Pancreas (tissue), 10 donors: ENCODE results near the gene SLN. TPM values are rescaled to one million over a fixed set of nuclear protein-coding genes. Genes with fewer than 3 reads are reported as not detected.
"Not testable (repeated sequence)": the region's sequence is repeated elsewhere in the genome, so short reads cannot be mapped to it uniquely, and the experiment has no call there.

Experiments
- ATAC-seq, 4 donors: fragments of 200-7000 bp; cut with Tn5 transposase; one replicate each; pipeline versions ENCODE4 v1.8.0 to v1.9.1; 2020; ENCODE audit warnings: mild to moderate bottlenecking in 4 of 4, moderate library complexity in 4 of 4
- DNase-seq, 6 donors: peaks; one replicate each; pipeline ENCODE4 v3.0.0-alpha.2; 2020
- FAIRE-seq: peaks from 2 replicates; lab custom pipeline; 2012; peaks lifted over from hg19 to GRCh38; lab: Jason Lieb, UNC
- H3K27ac ChIP-seq, 4 donors: fragments of 200-600 bp; sonication (generic); 1 replicate in 3 of 4; 2 replicates in 1 of 4; pipeline versions ENCODE4 v1.5.0 to v1.8.0; 2020
- H3K27me3 ChIP-seq, 4 donors: fragments of 200-600 bp; one replicate each; pipeline ENCODE4 v1.8.0; 2021
- H3K36me3 ChIP-seq, 3 donors: fragments of 200-600 bp; sonication (generic) in 1 of 3; one replicate each; pipeline versions ENCODE4 v1.5.0 to v1.8.0; 2020 to 2021
- H3K4me1 ChIP-seq, 3 donors: fragments of 200-600 bp; one replicate each; pipeline ENCODE4 v1.8.0; 2021
- H3K4me3 ChIP-seq, 4 donors: fragments of 200-600 bp; sonication (generic) in 2 of 4; one replicate each; pipeline versions ENCODE4 v1.5.0 to v1.8.0; 2020 to 2021
- H3K9me3 ChIP-seq, 4 donors: fragments of 200-600 bp; one replicate each; pipeline ENCODE4 v1.8.0; 2021
- CTCF ChIP-seq, 4 donors: fragments of 200-600 bp; sonication (generic) in 3 of 4; IDR thresholded peaks; one replicate each; pipeline versions ENCODE4 v1.5.0 to v1.8.0; 2021; ENCODE audit warnings: antibody characterized with exemption in 4 of 4
- WGBS, 2 donors: extraction: QIAGEN DNeasy Blood & Tissue Kit; methylation state at CpG; one replicate each; pipeline ENCODE4 v1.1.7; 2013; 5-methylcytosine and 5-hydroxymethylcytosine counted together
- intact Hi-C, 3 donors: fragments of 100-400 bp; cut with DNase I; formaldehyde crosslinking; loops; one replicate each; pipeline versions ENCODE4 v1.11.1 to v1.14.2; 2022
- polyA plus RNA-seq, 2 donors: library from polyadenylated mRNA; stranded (reverse); fragments of 200-250 nt; gene quantifications; one replicate each; pipeline ENCODE4 v1.2.3, GENCODE V29; 2013
- total RNA-seq, 6 donors: library from RNA; stranded (reverse); fragmentation: NEBNext Ultra II Directional in 4 of 6; extraction: Animal tissue kit (Norgen Biotek cat#: 25700) in 4 of 6; gene quantifications; one replicate each; pipeline versions ENCODE4 v1.2.1 to v1.2.4, GENCODE V29; 2021 to 2023
- donor health status: healthy with polysubstance abuse.
- donor health status: DM: no; HTN: no; CAD: no; lungs with moderate emphysema.
- donor health status: DM: no; HTN: no; CAD: no.
- donor health status: control.
- donor health status: control.
- donor health status: Bipolar disorder and iron deficiency.
- donor health status: DM: yes; HTN: yes; CAD: no.
- donor health status: DM: no; HTN: no; CAD: no.
- donor health status: DM: no; HTN: no; CAD: no.
- donor health status: DM: yes; HTN: yes; CAD: no.

Gene SLN
- not detected for total RNA-seq
- polyA plus RNA-seq, result under 1 TPM in 1 of 2 donors, not detected in 1; 0.19 TPM

DNA sequence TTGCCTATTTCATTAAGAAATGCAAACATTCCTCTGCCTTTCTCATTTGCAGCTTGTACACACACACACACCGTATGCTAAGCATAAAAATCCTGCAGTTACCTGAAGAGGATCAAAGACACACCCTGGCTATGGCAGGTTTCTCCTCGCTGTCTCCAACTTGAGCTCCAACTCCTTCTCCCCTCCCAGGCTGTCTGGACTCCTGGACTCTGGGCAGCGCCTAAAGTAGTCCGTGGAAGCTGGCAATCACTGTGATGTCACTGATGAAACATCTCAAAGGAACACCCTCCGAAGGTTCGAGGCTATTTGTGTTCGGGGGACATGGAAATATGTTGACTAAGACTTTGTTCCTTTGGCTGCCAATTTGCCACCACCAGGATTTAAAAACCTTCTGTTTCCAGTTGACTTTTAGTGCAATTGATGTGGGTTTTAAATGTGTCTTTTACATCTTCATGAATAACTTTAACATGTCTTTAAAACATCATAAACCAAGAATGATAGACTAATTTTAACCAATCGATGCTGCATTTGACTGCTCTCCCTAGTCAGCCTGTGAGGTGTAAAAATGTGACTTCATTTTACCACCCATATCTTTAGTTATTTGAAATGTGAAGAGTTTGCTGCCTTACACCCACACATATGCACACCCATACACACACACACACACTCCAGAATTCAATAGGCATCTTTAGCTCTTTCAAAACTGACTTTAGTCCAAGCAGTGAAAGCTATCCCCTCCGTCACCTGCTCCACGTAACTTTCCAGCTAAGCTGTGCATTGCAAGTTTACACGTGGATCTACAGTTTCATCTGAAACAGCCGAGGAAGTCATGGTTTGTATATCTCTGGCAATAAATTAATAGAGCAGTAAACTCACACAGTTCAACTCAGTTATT is at the start of gene SLN:
Gene SLN (minus strand): TSS at position 196 of the 895 bp plus-strand sequence.
- DNase-seq, result no peak
- FAIRE-seq, result no peak
- H3K4me1 ChIP-seq, result no peaks in the 10 kb centered on the region

GRCh38 chr11:107758719-107759355 is 47.0 kb upstream of the SLN start:
- H3K27me3 ChIP-seq, FAIRE-seq, H3K4me1 ChIP-seq, intact Hi-C loops, H3K4me3 ChIP-seq, H3K27ac ChIP-seq, DNase-seq, H3K36me3 ChIP-seq, H3K9me3 ChIP-seq, ATAC-seq: not testable (repeated sequence)
- WGBS, 2 donors, result 77 to 84% methylated on average over 7 of the region's 7 CpGs

More for the DNA sequence above, at the start of gene SLN:
- WGBS, 2 donors, result 49 to 52% methylated on average over 12 of the region's 12 CpGs
- no peaks in the 10 kb centered on the region for H3K36me3 ChIP-seq
- intact Hi-C loops, result no loop called here
- H3K27ac ChIP-seq, result no peak within 1 kb of the TSS
- no peaks in the 10 kb centered on the region for H3K27me3 ChIP-seq
- TF ChIP-seq CTCF (IDR thresholded peaks at IDR 0.05), result no peak
- no peak for ATAC-seq
- no peaks in the 10 kb centered on the region for H3K9me3 ChIP-seq
- H3K4me3 ChIP-seq, result no peak within 1 kb of the TSS

GRCh38 chr11:107757661-107758060 is 45.8 kb upstream of the SLN start:
- Histone ChIP-seq H3K27me3 (no peaks in the 10 kb centered on the region), H3K9me3 (no peaks in the 10 kb centered on the region), H3K27ac (no peak overlapping the region), H3K4me1 (no peaks in the 10 kb centered on the region), H3K36me3 (no peaks in the 10 kb centered on the region), H3K4me3 (no peak overlapping the region)
- FAIRE-seq (no peak), ATAC-seq (no peak), DNase-seq (no peak)
- no peak for TF ChIP-seq CTCF (IDR thresholded peaks at IDR 0.05)
- WGBS, 2 donors, result 44 to 53% methylated on average over 1 of the region's 1 CpG
- intact Hi-C loops, result no loop called here

DNA sequence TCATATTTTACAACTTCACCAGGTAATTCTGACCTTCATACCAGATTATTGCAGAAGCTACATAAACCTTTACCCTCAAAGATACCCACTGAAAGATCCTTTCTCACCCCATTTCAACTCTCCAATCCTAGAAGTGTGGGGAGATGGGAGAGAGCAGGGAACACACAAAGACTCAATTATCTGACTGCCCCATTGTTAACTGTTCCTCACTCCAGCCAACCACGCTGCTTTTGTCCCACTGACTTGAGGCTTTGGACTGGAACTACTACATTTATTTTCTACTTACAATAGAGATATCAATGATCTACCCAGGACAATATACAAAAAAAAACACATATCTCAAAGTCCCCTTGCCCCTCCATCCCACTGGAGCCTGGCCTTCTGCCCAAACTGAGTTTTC is 44.7 kb upstream of the SLN start:
- Histone ChIP-seq H3K4me3 (no peak overlapping the region), H3K4me1 (no peaks in the 10 kb centered on the region), H3K27me3 (no peaks in the 10 kb centered on the region), H3K36me3 (no peaks in the 10 kb centered on the region), H3K27ac (no peak overlapping the region), H3K9me3 (no peaks in the 10 kb centered on the region)
- DNase-seq, result no peak
- TF ChIP-seq CTCF (IDR thresholded peaks at IDR 0.05), result no peak
- no peak for ATAC-seq
- FAIRE-seq, result no peak
- intact Hi-C loops, result no loop called here
- 70 to 86% methylated on average over 1 of the region's 1 CpG for WGBS, 2 donors

GRCh38 chr11:107752949-107753822 is 41.3 kb upstream of the SLN start:
- Histone ChIP-seq H3K4me1 (no peaks in the 10 kb centered on the region), H3K36me3 (no peaks in the 10 kb centered on the region), H3K4me3 (no peak overlapping the region), H3K27ac (no peak overlapping the region), H3K27me3 (no peaks in the 10 kb centered on the region), H3K9me3 (no peaks in the 10 kb centered on the region)
- WGBS, 2 donors, result 41 to 55% methylated on average over 2 of the region's 2 CpGs
- no peak for TF ChIP-seq CTCF (IDR thresholded peaks at IDR 0.05)
- DNase-seq (no peak), ATAC-seq (no peak), FAIRE-seq (no peak)
- intact Hi-C loops, result no loop called here
